BJ (cell line): Measurements from ENCODE around the gene FBXO21. TPM values are rescaled to one million over a fixed set of nuclear protein-coding genes. Genes with fewer than 3 reads are reported as not detected.

ENCODE experiments used
- CTCF ChIA-PET: fragments of 350-600 bp; formaldehyde crosslinking; extraction: SDS; loops from one replicate; lab custom pipeline; 2021; ENCODE audit warnings: antibody characterized with exemption, inconsistent platforms; lab: Yijun Ruan, JAX
- POLR2A ChIA-PET: fragments of 300-600 bp; sonication (Branson Sonifier 250); formaldehyde crosslinking; extraction: SDS; loops from one replicate; lab custom pipeline; 2021; ENCODE audit warnings: antibody characterized with exemption; lab: Charles Lee
- DNase-seq: peaks from one replicate; pipeline ENCODE4 v3.0.0-alpha.2; 2011; ENCODE audit warnings: low read depth
- H3K27me3 ChIP-seq: 2 replicates; pipeline ENCODE4 v1.6.0; 2011; ENCODE audit warnings: low read length; ENCODE audit not compliant: control insufficient read depth, insufficient read depth
- H3K36me3 ChIP-seq: 2 replicates; pipeline ENCODE4 v1.5.1; 2011; ENCODE audit warnings: low read length; ENCODE audit not compliant: control insufficient read depth, insufficient read depth
- H3K4me3 ChIP-seq: 2 replicates; pipeline ENCODE4 v1.5.1; 2011; ENCODE audit warnings: low read depth, mild to moderate bottlenecking, control low read depth, low read length
- CTCF ChIP-seq: IDR thresholded peaks from 2 replicates; pipeline ENCODE4 v1.5.1; 2011; ENCODE audit warnings: low read depth, mild to moderate bottlenecking, control low read depth, inconsistent platforms, low read length, moderate library complexity; ENCODE audit not compliant: insufficient read depth
- polyA plus RNA-seq: library from polyadenylated mRNA; depleted of rRNA; stranded (reverse); fragments of >200 nt; gene quantifications from 2 replicates; pipeline ENCODE4 v1.2.3, GENCODE V29; 2011

FBXO21 gene
- polyA plus RNA-seq, 1 experiment, result 28.9 TPM

GRCh38 chr12:117102800-117103181 lies 87.5 kb downstream of the FBXO21 start:
- Histone ChIP-seq H3K27me3 (peaks cover 36% of the 10 kb centered on the region), H3K36me3 (no peaks in the 10 kb centered on the region), H3K4me3 (no peak overlapping the region)
- TF ChIP-seq CTCF, result no peak
- no peak for DNase-seq
- CTCF ChIA-PET, result no interaction called here
- POLR2A ChIA-PET, result no interaction called here

- no peak for DNase-seq
- Histone ChIP-seq H3K4me3 (no peak overlapping the region), H3K36me3 (no peaks in the 10 kb centered on the region), H3K27me3 (peaks cover 38% of the 10 kb centered on the region)
- TF ChIP-seq CTCF, result no peak
- ChIA-PET POLR2A (no interaction called here), CTCF (interaction anchor here (1.1 to 1.5 kb wide), 2 partner anchors 10 to 13 kb away, joined by 4 read pairs; no protein-coding TSS in a partner anchor)
Observed at GRCh38 chr12:117101953-117102799, 88.1 kb downstream of the FBXO21 start.

- Histone ChIP-seq H3K27me3 (peaks cover 49% of the 10 kb centered on the region), H3K36me3 (no peaks in the 10 kb centered on the region), H3K4me3 (no peak overlapping the region)
- no peak for TF ChIP-seq CTCF
- ChIA-PET POLR2A (no interaction called here), CTCF (interaction anchor here (0.6 to 1.5 kb wide), 5 partner anchors 10 to 1086 kb away, joined by 3 to 4 read pairs (median 4); no protein-coding TSS in a partner anchor)
- no peak for DNase-seq
Observed at GRCh38 chr12:117100851-117101673, 89.2 kb downstream of the FBXO21 start.

GRCh38 chr12:117100251-117100650 lies 90.0 kb downstream of the FBXO21 start:
- DNase-seq, result no peak
- peaks cover 54% of the 10 kb centered on the region for H3K27me3 ChIP-seq
- no peaks in the 10 kb centered on the region for H3K36me3 ChIP-seq
- H3K4me3 ChIP-seq, result no peak overlapping the region
- TF ChIP-seq CTCF, result peak; percentile 49
- ChIA-PET CTCF (interaction anchor here (0.9 kb wide), 1 partner anchor 9 kb away, joined by 3 read pairs; no protein-coding TSS in a partner anchor), POLR2A (no interaction called here)
